ENCODE measurements around the gene TMEM119.
A peak's percentile ranks its signal among the peaks of the same experiment; 100 is the strongest.

DNA sequence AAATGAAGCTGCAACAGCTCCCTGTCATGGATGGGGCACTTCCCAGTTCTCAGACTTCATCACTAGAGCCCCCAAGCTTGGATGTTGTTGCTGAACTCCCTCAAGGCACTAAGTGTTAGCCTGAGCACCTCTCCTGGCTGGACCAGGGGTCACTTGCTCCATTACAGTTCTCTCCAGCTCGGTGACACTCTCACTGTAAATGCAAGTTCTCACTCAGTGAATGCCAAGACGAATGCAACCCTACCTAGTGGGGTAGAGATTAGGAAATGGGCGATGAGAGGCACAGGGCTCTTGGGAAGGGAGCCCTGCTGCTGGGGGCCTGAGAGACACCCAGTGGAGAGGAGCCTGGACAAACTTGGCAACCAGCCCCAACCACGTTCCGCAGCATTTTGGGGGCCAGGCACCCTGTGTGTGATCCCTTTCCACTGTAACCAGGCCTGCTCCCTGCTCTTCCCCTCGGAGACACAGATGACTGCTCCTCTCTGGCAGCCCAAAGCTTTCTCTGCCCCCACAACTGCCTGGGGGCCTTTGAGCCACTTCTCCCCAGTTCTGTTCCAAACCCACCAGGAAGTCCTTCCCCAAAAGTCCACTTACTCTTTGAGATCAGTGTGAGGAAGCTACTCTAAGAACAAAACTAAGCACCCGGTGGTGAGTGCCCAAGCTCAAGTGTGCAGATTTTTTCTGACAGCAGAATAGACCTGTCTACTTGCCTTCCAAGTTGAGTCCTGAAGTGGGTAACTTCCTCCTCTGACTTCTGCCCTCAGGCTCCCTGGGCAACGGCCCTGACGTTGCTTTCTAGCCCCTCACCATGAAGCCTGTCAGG, 43.8 kb upstream of the TMEM119 start:
- TF ChIP-seq CTCF (IDR thresholded peaks at IDR 0.05): no peak
- peak in 1 of 2 donors; percentile 25 for TF ChIP-seq POLR2AphosphoS5 (IDR thresholded peaks at IDR 0.05; ENCODE audit: insufficient read depth in 1 of 2, low read depth in 1 of 2)
- no peak for TF ChIP-seq POLR2A (IDR thresholded peaks at IDR 0.05)
